ENCODE data around the gene PRRX2.
A peak's percentile ranks its signal among the peaks of the same experiment; 100 is the strongest.
"Not testable (repeated sequence)": the region's sequence is repeated elsewhere in the genome, so short reads cannot be mapped to it uniquely, and the experiment has no call there.

Gene PRRX2

GRCh38 chr9:129665389-129665775 lies at the start of gene PRRX2:
PRRX2 (plus strand) TSS chr9:129665647; CDS start chr9:129665868, 221 bp downstream.
- no peak for DNase-seq (ENCODE audit: low spot score)

- no peak for DNase-seq (ENCODE audit: low spot score)
Measured at GRCh38 chr9:129617167-129617566, 48.3 kb upstream of the PRRX2 start.

DNA sequence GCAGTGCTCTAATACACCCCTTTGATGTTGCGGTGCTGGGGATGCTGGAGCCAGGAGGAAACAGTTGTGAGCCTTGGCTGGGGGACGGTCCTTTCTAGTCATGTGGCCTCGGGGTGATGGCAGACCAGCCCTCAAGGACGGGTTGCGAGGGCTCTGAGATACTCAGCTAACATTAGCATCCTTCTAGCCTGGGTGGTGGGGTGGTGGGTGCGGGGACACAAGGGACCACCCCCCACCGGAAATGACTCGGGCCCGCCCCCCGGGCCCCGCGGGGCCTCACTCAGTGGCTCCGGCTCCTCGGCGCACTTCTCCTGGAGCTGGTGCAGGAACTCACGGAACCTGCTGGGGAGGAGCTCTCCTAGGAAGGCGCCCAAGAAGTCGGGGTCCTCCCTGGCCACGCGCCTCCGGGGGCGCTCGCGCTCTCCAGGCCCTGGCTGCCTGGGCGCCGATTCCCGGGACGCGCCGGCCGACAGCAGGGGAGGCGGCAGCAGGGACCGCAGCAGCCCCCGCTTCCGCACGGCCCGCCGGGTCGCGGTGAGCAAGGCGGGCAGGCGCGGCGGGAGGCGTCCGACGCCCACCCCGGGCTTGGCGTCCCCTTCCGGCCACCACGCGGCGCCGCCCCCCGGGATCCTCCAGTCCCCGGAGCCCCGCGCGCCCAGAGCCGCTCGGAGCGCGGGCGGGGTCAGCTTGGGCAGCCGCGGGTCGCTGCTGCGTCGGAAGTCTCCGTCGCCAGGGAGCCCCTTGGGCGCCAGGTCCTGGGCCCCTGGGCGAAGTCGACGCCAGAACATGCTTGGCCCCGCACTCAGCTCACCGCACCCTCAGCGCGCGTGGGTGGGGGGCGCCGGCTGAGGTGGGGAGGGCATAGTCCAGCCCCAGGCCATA lies 45.4 kb upstream of the PRRX2 start:
- no peak for DNase-seq (ENCODE audit: low spot score)

GRCh38 chr9:129620669-129621295 lies 44.7 kb upstream of the PRRX2 start, which contains the start of gene C9orf50:
C9orf50 (minus strand) TSS chr9:129621101; CDS start chr9:129620574, 527 bp downstream.
- no peak for DNase-seq (ENCODE audit: low spot score)

- DNase-seq (ENCODE audit: low spot score) = no peak
Measured at GRCh38 chr9:129623331-129623730, 42.1 kb upstream of the PRRX2 start.

GRCh38 chr9:129624168-129624759 lies 41.2 kb upstream of the PRRX2 start:
- DNase-seq (ENCODE audit: low spot score) = peak; percentile 61

- no peak for DNase-seq (ENCODE audit: low spot score)
Measured at GRCh38 chr9:129624947-129625346, 40.5 kb upstream of the PRRX2 start.

DNA sequence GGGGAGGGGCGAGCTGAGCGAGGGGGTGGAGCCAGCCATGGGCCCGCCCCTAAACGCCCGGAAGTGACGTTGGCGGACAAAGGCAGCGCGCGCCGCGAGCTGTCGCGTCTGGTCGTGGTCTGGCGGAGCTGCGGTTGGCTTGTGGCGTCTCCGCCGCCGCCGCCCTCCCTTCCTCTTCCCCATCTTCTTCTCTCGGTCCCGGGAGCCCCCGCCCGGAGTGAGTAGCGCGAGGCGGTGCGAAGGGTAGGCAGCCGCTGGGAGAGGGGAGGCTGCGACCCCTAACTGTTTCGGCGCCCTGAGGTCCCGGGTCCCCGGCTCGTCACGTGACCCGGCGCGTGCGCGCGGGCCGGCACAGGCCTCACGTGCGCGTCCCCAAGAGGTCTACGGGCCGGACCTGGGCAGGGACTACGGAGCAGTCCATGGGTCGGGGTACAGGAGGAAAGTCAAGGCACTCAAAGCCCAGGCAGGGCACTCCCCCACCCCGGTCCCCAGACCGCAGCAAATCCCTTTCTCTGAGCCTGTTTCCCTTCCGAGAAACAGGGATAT lies 39.3 kb upstream of the PRRX2 start, which contains the start of gene NTMT1:
NTMT1 (plus strand) TSS at position 85 of the 546 bp plus-strand sequence. CDS start 6,541 bp downstream, outside the sequence.
- DNase-seq (ENCODE audit: low spot score) = peak; percentile 85

DNA sequence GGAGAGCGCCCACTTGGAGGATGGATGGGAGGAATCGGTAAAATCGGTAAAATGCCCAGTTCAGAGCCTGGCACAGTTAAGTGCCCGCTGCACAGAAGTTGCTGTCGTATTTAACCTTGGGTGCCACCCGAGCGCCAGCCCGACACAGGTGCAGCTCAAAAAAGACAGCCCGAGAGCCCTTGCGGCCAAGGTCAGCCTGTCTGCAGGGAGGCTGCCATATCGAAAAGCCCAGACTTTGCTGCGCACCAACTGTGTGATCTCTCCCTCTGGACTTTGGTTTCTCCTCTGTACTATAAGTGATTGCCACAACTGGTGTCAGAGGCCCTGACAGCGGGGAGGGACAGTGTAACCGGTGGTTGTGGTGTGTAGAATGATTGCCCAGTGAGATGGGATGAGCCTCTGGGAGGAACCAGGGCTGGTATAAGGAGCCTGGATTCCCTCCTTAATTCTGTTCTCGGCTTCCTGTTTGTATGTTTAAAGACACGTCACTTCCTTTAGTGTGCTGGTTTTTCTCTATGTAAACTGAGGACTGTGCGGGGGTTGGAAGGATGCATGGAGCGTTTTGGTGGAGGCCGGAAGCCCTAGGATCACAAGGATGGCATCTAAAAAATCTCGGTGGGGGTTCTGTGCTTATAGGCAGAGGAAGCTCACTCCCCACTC lies 38.7 kb upstream of the PRRX2 start:
- no peak for DNase-seq (ENCODE audit: low spot score)

DNA sequence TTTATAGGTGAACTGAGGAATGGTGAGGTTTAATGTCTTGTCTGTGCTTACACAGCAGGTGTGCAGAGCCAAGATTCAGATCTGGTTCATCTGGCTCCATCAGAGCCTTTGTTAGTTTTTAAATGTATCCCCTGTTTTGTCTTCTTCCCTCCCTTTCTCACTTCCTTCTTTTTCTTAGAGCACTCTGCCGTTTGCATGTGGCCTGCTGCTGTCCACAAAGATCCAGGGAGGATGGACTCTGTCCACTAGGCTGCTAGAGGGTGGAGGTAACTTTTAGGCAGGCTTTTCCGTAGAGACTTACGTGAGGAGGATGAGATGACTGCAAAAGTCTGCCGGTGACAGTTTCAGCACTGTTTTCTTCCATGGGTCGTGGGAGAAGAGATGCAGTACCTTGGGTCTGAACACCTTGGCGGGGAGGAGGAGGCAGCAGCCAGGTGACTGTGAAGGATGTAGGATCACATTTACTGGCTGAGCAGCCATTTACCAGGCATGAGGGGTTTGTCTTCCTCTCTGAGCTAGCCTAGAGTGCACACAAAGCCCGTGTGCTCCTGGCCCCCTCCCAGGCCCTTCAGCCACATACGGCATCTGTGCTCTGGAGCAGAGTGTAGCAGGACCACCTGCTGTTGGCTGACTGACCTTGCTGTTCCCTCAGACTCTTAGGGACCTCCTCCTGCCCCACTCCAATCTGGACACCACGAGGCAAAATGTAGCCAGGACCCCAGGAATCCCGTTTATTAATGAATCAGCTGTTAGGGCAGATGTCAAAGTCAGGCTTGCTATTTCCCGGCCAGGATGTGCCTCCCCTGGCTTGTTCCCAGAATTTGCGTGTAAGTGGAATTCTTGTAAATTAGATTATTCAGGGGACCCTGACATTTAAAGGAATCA lies 37.6 kb upstream of the PRRX2 start:
- no peak for DNase-seq (ENCODE audit: low spot score)

DNA sequence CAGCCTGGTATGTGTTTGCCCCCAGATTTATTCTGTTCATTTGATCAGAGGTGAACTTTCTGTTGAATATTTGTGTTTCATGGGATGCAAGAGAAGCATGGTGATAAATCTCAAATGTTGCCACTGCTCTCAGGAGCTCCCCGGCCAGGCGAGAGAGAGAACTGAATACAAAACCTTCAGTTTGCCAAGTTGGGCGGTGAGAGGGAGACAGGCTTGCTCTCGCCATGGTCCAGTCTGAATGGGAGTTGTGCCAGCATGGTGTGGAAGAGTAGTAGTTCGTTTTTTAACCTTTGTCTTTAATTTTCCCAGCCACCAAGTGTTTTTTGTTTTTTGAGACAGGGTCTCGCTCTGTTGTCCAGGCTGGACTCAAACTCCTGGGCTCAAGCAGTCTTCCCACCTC lies 36.7 kb upstream of the PRRX2 start:
- no peak for DNase-seq (ENCODE audit: low spot score)

DNA sequence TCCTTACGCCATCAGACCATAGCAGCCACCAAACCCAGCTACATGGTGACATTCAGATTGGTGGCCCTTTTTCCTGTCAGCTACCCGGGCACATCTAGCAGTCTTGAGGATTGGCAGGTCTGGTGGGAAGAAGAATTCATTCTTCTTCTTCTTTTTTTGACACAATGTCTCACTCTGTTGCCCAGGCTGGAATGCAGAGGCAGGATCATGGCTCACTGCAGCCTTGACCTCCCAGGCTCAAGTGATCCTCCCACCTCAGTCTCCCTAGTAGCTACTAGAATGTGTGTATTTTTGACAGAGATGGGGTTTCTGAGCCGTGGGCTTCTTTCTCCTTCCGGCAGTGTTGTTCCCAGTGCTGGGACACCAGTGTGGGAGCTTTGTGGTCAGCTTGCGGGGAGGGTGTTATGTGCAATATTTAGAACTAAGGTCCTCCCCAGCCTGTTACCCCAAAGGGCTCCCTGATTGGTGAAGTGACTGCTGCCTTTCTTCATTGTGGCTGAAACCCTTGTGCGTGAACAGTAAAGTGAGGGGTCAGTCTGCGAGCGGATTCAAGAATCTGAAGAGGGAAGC lies 36.1 kb upstream of the PRRX2 start:
- no peak for DNase-seq (ENCODE audit: low spot score)

DNA sequence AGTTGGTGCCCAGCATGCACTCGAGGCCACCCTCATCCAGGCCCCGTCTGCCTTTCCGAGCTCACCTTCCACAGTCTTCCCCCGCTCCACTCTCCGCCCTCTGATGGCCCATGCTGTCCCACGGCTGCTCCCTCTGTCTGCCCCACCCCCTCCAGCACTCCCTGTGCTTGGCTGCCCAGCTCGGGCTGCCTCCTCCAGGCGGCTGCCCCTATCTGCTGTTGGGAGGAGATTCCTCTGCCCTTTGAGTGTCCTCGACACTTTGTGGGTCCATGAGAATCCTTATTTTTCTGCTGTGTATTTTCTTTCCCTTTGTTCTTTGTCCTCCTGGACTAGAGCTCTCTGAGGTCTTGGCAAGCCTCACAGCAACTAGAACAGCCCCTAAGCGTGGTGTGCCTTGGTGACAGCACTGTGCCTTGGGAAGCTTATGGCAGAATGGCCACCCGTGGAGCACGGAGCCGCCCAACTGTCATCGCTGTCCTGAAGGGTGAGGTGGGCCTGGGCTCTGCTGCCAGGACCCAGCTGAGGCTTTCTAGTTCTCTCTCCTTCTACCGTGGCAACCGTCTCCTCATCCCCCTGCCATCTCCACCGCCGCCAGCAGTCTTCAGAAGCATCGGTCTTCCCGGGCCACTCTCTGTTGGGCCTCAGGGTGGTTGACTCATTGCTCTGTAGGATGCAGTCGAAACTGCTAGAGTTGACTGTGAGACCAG lies 34.3 kb upstream of the PRRX2 start:
- DNase-seq (ENCODE audit: low spot score) = no peak

GRCh38 chr9:129631674-129632129 lies 33.7 kb upstream of the PRRX2 start:
- no peak for DNase-seq (ENCODE audit: low spot score)

- DNase-seq (ENCODE audit: low spot score) = no peak
Measured at GRCh38 chr9:129632460-129632859, 33.0 kb upstream of the PRRX2 start.

DNA sequence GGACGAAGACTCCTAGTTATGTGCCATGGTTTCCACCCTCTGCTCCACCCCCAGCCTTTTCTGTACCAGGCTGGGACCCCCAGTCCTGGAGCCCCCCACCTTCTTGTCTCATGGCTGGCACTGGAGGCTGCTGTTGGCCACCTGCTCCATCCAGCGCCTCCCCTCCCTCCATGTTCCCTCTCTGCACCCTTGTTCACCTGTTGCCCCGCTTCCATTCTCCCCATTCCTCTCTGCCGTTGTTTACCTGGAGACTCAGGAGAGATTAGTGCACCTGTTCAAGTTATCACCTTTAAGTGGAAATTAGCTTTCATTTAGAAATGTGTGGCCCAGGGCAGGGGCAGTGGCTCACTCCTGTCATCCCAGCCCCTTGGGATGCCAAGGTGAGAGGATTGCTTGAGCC lies 32.2 kb upstream of the PRRX2 start:
- DNase-seq (ENCODE audit: low spot score) = no peak

DNA sequence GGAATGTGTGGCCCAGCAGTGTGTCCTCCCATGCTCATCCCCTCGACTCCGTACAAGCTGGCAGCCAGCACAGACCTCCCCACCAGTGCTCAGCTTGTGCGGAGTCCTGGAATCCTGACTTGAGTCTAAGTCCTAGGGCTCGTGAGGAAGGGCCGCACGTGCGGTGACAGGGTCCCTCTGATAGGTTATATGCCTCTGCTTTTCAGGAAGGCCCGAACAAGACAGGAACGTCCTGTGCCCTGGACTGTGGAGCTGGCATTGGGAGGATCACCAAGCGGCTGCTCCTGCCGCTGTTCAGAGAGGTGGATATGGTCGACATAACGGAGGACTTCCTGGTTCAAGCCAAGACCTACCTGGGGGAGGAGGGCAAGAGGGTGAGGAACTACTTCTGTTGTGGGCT lies 31.6 kb upstream of the PRRX2 start:
- no peak for DNase-seq (ENCODE audit: low spot score)

- no peak for DNase-seq (ENCODE audit: low spot score)
Measured at GRCh38 chr9:129635099-129636065, 30.1 kb upstream of the PRRX2 start.

GRCh38 chr9:129636343-129636742 lies 29.1 kb upstream of the PRRX2 start:
- DNase-seq (ENCODE audit: low spot score) = not testable (repeated sequence)
